ENCODE measurements around the gene PSMD5. TPM values are rescaled to one million over a fixed set of nuclear protein-coding genes. Genes with fewer than 3 reads are reported as not detected.

The PSMD5 gene
- total and polyA plus RNA-seq, 11 donors = 4.8 to 17.9 (median 13.4) TPM

DNA sequence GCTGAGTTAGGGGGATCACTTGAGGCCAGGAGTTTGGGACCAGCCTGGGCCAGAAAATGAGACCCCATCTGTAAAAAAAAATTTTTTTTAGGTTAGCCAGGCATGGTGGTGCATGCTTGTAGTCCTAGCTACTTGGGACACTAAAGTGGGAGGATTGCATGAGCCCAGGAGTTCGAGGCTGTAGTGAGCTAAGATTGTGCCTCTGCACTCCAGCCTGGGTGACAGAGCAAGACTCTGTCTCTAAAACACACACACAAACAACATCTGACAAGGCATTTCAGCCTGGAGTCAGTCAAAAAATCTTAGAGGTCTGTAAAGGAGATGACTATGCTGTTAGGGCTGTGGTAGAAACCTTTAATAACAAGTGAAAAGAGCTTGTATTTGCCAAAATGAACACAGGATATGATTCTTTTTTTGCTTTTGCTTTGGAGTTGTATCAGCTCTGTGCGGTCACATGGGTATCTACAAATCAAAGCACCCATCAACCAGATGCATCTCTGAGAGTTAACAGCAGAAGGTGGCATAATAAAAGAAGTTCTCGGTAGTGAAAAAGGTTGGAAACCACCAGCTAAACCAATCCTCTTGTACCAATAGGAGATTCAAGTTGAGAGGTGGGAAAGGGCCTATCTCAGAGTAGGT is 3.6 kb upstream of the PSMD5 start:
- ATAC-seq (no peak), DNase-seq (no peak)
- intact Hi-C loops (cut with DNase I) = loop anchor here in 2 of 10 donors (10.0 kb wide), 1 partner anchor 88 kb away; no protein-coding TSS in a partner anchor
- no peak overlapping the region for H3K4me3 ChIP-seq
- TF ChIP-seq POLR2A (IDR thresholded peaks at IDR 0.05) = no peak
- TF ChIP-seq, protein P1, sequence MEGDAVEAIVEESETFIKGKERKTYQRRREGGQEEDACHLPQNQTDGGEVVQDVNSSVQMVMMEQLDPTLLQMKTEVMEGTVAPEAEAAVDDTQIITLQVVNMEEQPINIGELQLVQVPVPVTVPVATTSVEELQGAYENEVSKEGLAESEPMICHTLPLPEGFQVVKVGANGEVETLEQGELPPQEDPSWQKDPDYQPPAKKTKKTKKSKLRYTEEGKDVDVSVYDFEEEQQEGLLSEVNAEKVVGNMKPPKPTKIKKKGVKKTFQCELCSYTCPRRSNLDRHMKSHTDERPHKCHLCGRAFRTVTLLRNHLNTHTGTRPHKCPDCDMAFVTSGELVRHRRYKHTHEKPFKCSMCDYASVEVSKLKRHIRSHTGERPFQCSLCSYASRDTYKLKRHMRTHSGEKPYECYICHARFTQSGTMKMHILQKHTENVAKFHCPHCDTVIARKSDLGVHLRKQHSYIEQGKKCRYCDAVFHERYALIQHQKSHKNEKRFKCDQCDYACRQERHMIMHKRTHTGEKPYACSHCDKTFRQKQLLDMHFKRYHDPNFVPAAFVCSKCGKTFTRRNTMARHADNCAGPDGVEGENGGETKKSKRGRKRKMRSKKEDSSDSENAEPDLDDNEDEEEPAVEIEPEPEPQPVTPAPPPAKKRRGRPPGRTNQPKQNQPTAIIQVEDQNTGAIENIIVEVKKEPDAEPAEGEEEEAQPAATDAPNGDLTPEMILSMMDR (IDR thresholded peaks at IDR 0.05) = no peak
- H3K27me3 ChIP-seq = no peaks in the 10 kb centered on the region
- H3K27ac ChIP-seq = no peak overlapping the region
- WGBS, 4 donors = 86 to 89% (median 88%) methylated on average over 3 of the region's 3 CpGs
- H3K4me1 ChIP-seq = peaks cover 0 to 34% (median 15%) of the 10 kb centered on the region in 12 donors
- peaks cover 0 to 42% (median 10%) of the 10 kb centered on the region in 9 donors for H3K36me3 ChIP-seq
- peaks cover 0 to 6% (median 0%) of the 10 kb centered on the region in 12 donors for H3K9me3 ChIP-seq

DNA sequence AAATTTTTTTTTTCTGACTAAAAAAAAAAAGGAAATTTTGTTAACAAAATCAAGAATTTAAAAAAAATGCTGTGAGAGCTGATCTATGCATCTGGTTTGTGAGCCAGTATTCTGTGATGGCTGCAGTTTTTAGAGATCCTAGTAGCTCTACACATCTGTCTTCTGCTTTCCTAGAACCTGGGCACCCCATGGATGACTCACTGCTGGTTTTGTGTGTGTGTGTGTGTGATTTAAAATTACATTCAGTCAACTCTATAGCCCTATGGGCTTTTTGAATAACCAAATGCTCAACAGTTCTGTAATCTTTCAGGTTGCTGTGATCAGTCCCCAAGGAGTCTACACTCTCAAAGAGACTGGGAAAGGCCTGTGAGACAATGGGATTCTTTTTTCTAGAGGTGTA is 2.5 kb upstream of the PSMD5 start:
- no peak overlapping the region for H3K4me3 ChIP-seq
- ATAC-seq = no peak
- peaks cover 0 to 35% (median 15%) of the 10 kb centered on the region in 12 donors for H3K4me1 ChIP-seq
- no peak overlapping the region for H3K27ac ChIP-seq
- no peaks in the 10 kb centered on the region for H3K27me3 ChIP-seq
- DNase-seq = no peak
- TF ChIP-seq, protein P1 (IDR thresholded peaks at IDR 0.05) = no peak
- no peak for TF ChIP-seq POLR2A (IDR thresholded peaks at IDR 0.05)
- intact Hi-C loops (cut with DNase I) = loop anchor here in 2 of 10 donors (10.0 kb wide), 1 partner anchor 90 kb away; no protein-coding TSS in a partner anchor
- peaks cover 0 to 6% (median 0%) of the 10 kb centered on the region in 12 donors for H3K9me3 ChIP-seq
- peaks cover 0 to 43% (median 6%) of the 10 kb centered on the region in 9 donors for H3K36me3 ChIP-seq

DNA sequence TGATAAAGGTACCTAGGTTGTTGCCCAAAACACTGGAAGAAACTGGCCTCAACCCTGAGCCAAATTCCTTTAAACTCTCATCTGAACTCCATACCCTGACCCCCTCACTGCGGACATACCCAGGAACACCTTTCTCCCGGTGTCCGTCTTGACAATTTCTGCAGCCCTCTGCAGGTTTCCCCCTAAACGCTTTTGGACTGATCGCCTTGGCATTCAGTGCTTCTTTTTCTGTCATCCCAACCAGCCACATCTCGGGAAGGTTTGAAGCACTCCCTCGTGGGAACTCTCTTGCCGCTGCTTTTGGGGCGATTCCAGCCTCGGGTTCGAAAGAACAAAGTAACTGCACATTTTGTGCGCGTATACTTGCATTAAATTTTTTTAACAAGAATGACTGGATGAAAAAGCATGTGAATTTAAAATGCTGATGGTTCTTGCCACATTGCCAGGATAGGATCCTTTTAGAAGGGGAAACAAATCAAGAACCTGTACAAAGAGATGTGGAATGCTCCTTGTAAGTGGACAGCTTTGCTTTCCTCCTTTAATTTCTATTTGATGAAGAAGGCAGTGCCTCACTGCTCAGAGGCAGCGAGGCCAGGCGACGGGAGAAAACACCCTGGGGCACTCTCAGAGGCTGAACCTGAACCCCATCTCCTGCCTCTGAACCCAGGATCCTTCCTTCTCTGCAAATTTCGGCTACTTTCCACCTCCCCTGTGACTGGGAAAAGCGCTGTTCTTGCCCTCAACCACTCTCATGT is 615 bp downstream of the PSMD5 start:
- peaks cover 0 to 6% (median 0%) of the 10 kb centered on the region in 12 donors for H3K9me3 ChIP-seq
- peak; percentile 1 to 11 (median 7) for ATAC-seq
- H3K27me3 ChIP-seq = no peaks in the 10 kb centered on the region
- H3K4me1 ChIP-seq = peaks cover 0 to 44% (median 17%) of the 10 kb centered on the region in 12 donors
- intact Hi-C loops (cut with DNase I) = loop anchor here in 8 of 10 donors (2.0 to 10.0 kb wide), 5 partner anchors 27 to 93 kb away; partner anchors contain the start of genes FBXW2 (in 6 of the 8) and PHF19 (in 1 of the 8)
- peak overlapping the region; percentile 60 to 95 (median 78) for H3K4me3 ChIP-seq
- H3K36me3 ChIP-seq = peaks cover 0 to 30% (median 6%) of the 10 kb centered on the region in 9 donors
- DNase-seq = no peak
- 33 to 41% (median 39%) methylated on average over 18 of the region's 18 CpGs for WGBS, 4 donors
- no peak for TF ChIP-seq POLR2A (IDR thresholded peaks at IDR 0.05)
- TF ChIP-seq, protein P1 (IDR thresholded peaks at IDR 0.05) = no peak
- peak overlapping the region; percentile 83 to 99 (median 94) for H3K27ac ChIP-seq

DNA sequence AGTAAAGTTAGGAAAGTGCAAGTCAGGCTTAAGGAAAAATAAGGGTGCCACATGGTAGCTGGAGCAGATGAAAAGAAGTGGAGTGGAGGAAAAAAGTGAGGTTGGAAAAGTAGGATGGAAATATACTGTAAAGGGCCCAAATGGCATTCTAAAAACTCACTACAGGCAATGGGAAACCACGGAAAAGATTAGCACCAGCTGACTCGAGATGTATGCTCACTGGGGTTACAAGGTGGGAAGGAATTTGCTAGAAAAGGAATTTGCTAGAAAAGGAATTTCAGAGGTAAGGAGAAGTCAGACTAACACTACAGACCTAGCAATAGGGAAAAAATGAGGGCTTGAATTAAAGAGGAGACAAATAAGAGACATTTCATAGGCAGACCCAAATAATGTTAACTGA is 3.6 kb downstream of the PSMD5 start:
- no peaks in the 10 kb centered on the region for H3K27me3 ChIP-seq
- peaks cover 0 to 28% (median 12%) of the 10 kb centered on the region in 12 donors for H3K4me1 ChIP-seq
- ATAC-seq (no peak), DNase-seq (no peak)
- TF ChIP-seq POLR2A (IDR thresholded peaks at IDR 0.05) = no peak
- TF ChIP-seq, protein P1 (IDR thresholded peaks at IDR 0.05) = no peak
- no peak overlapping the region for H3K4me3 ChIP-seq
- H3K9me3 ChIP-seq = peaks cover 0 to 6% (median 0%) of the 10 kb centered on the region in 12 donors
- no peak overlapping the region for H3K27ac ChIP-seq
- 79 to 83% (median 80%) methylated on average over 2 of the region's 2 CpGs for WGBS, 4 donors
- intact Hi-C loops (cut with DNase I) = no loop called here
- peaks cover 0 to 32% (median 18%) of the 10 kb centered on the region in 9 donors for H3K36me3 ChIP-seq

All from heart left ventricle (tissue), 16 donors.